ENCODE results near the gene ZNF879. TPM values are rescaled to one million over a fixed set of nuclear protein-coding genes. Genes with fewer than 3 reads are reported as not detected.

The ZNF879 gene
- total and polyA plus RNA-seq, 11 donors, result 2.3 to 4.5 (median 3.2) TPM

- intact Hi-C loops (cut with DNase I), result no loop called here
- WGBS, 4 donors, result 62 to 80% (median 65%) methylated on average over 7 to 11 of the region's 11 CpGs
- no peak for TF ChIP-seq POLR2A (IDR thresholded peaks at IDR 0.05)
- TF ChIP-seq CTCF (IDR thresholded peaks at IDR 0.05), result no peak
These were observed 27.4 kb upstream of the ZNF879 start for GRCh38 chr5:178996156-178996555.

GRCh38 chr5:178997191-178997590, 26.4 kb upstream of the ZNF879 start:
- Histone ChIP-seq H3K4me1 (peaks cover 0 to 10% (median 0%) of the 10 kb centered on the region in 12 donors), H3K4me3 (no peak overlapping the region), H3K36me3 (no peaks in the 10 kb centered on the region), H3K27me3 (peaks cover 3 to 49% (median 27%) of the 10 kb centered on the region in 9 donors), H3K27ac (no peak overlapping the region), H3K9me3 (no peaks in the 10 kb centered on the region)
- DNase-seq (no peak), ATAC-seq (no peak)
- WGBS, 4 donors, result 64 to 75% (median 65%) methylated on average over 6 of the region's 6 CpGs
- TF ChIP-seq POLR2A (IDR thresholded peaks at IDR 0.05) (no peak), CTCF (IDR thresholded peaks at IDR 0.05) (no peak)
- intact Hi-C loops (cut with DNase I), result no loop called here

More at GRCh38 chr5:178996156-178996555, 27.4 kb upstream of the ZNF879 start:
- DNase-seq, result no peak
- ATAC-seq, result no peak
- Histone ChIP-seq H3K9me3 (peaks cover 0 to under 1% (median 0%) of the 10 kb centered on the region in 12 donors), H3K36me3 (no peaks in the 10 kb centered on the region), H3K27ac (no peak overlapping the region), H3K4me3 (no peak overlapping the region), H3K27me3 (peaks cover 3 to 49% (median 27%) of the 10 kb centered on the region in 9 donors), H3K4me1 (peaks cover 0 to 10% (median 0%) of the 10 kb centered on the region in 12 donors)

GRCh38 chr5:178998441-178998840, 25.2 kb upstream of the ZNF879 start:
- Histone ChIP-seq H3K4me1 (peaks cover 0 to 10% (median 0%) of the 10 kb centered on the region in 12 donors), H3K27ac (no peak overlapping the region), H3K4me3 (no peak overlapping the region), H3K9me3 (peaks cover 0 to 4% (median 0%) of the 10 kb centered on the region in 12 donors), H3K36me3 (no peaks in the 10 kb centered on the region), H3K27me3 (peaks cover 3 to 37% (median 21%) of the 10 kb centered on the region in 9 donors)
- DNase-seq (no peak), ATAC-seq (no peak)
- TF ChIP-seq CTCF (IDR thresholded peaks at IDR 0.05), result no peak
- TF ChIP-seq POLR2A (IDR thresholded peaks at IDR 0.05), result no peak
- intact Hi-C loops (cut with DNase I), result no loop called here
- WGBS, 4 donors, result 92 to 94% (median 93%) methylated on average over 12 to 13 of the region's 13 CpGs

GRCh38 chr5:179006564-179006963, 17.0 kb upstream of the ZNF879 start:
- TF ChIP-seq POLR2A (IDR thresholded peaks at IDR 0.05) (no peak), CTCF (IDR thresholded peaks at IDR 0.05) (no peak)
- DNase-seq (no peak), ATAC-seq (no peak)
- Histone ChIP-seq H3K4me1 (no peaks in the 10 kb centered on the region), H3K27ac (no peak overlapping the region), H3K36me3 (no peaks in the 10 kb centered on the region), H3K27me3 (no peaks in the 10 kb centered on the region), H3K9me3 (peaks cover 0 to 35% (median 10%) of the 10 kb centered on the region in 12 donors), H3K4me3 (no peak overlapping the region)
- intact Hi-C loops (cut with DNase I), result no loop called here
- WGBS, 4 donors, result 72 to 80% (median 77%) methylated on average over 2 of the region's 2 CpGs
